ENCODE measurements around the gene MAP2.

MAP2 gene

DNA sequence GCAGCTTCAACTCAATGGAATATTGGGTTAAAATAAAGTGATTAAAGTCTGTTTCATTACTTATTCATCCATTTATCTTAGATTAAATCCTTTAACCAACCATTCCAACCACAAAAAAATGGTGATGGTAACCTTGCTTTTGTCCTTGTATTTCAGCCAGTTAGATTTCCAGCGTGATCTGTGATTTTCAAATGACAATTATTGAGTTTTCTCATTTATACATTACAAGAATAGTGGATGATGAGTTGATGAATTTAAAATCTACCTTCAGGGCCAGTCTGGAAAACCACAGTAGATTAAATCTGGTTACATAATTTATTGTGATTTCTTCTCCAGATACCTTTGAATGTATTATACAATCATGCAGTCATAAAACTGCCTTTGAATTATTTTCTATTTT lies 318.1 kb downstream of the MAP2 start:
- no peak for DNase-seq (ENCODE audit: low read depth)
- H3K4me3 ChIP-seq (ENCODE audit: low read depth, low read length) = no peak overlapping the region
- TF ChIP-seq, protein P1, sequence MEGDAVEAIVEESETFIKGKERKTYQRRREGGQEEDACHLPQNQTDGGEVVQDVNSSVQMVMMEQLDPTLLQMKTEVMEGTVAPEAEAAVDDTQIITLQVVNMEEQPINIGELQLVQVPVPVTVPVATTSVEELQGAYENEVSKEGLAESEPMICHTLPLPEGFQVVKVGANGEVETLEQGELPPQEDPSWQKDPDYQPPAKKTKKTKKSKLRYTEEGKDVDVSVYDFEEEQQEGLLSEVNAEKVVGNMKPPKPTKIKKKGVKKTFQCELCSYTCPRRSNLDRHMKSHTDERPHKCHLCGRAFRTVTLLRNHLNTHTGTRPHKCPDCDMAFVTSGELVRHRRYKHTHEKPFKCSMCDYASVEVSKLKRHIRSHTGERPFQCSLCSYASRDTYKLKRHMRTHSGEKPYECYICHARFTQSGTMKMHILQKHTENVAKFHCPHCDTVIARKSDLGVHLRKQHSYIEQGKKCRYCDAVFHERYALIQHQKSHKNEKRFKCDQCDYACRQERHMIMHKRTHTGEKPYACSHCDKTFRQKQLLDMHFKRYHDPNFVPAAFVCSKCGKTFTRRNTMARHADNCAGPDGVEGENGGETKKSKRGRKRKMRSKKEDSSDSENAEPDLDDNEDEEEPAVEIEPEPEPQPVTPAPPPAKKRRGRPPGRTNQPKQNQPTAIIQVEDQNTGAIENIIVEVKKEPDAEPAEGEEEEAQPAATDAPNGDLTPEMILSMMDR (IDR thresholded peaks at IDR 0.05; ENCODE audit: control insufficient read depth, extremely low read depth, insufficient read depth) = no peak

DNA sequence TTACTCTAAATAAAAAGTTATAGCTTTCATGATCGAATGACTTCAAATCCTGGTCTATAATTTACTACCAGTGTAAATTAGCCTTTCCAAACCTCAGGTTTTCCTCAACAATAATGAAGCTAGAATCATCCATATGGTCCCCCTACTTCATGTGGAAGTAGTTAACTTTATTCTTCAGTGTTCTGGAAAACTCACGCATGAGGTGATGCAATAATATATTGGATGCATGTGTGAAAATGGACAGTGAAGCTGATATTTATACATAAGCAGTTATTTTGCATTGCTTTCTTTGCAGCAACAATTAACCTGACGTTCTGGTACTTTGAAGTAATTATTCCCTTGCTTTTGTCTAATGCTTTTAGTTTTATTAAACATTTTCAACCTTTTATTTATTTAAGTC lies 329.2 kb downstream of the MAP2 start:
- TF ChIP-seq, protein P1 (IDR thresholded peaks at IDR 0.05; ENCODE audit: control insufficient read depth, extremely low read depth, insufficient read depth) = no peak
- DNase-seq (ENCODE audit: low read depth) = no peak
- H3K4me3 ChIP-seq (ENCODE audit: low read depth, low read length) = no peak overlapping the region

DNA sequence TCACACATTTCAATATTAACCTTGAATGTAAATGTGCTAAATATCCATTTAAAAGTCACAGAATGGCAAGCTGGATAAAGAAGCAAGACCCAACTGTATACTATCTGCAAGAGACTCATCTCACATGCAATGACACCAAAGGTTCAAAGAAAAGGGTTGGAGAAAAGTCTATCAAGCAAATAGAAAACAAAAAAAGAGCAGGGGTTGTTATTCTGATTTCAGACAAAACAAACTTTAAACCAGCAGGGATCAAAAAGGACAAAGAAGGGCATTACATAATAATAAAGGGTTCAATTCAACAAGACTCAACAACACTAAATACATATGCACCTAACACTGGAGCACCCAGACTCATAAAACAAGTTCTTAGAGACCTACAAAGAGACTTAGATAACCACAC lies 333.3 kb downstream of the MAP2 start:
- no peak overlapping the region for H3K4me3 ChIP-seq (ENCODE audit: low read depth, low read length)
- DNase-seq (ENCODE audit: low read depth) = no peak
- TF ChIP-seq, protein P1 (IDR thresholded peaks at IDR 0.05; ENCODE audit: control insufficient read depth, extremely low read depth, insufficient read depth) = no peak

DNA sequence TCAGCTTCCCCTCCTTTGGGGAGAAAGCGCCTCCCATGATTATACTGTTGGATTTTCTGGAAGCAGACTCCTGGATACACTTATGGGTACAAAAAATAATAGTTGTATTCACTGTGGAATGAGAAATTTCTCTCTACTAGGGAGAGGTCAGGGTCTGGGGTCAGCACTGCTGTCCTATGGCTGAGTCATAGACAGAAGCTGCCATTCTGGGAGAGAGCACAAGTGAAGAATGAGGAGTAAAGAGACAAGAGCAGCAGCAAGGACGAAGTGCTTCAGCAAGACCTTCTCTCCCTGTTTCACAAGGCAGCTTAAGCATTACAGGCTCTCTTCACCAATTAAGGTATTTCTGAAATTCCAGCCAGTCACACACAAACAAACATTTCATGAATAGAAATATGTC lies 337.7 kb downstream of the MAP2 start:
- no peak for DNase-seq (ENCODE audit: low read depth)
- TF ChIP-seq, protein P1 (IDR thresholded peaks at IDR 0.05; ENCODE audit: control insufficient read depth, extremely low read depth, insufficient read depth) = no peak
- H3K4me3 ChIP-seq (ENCODE audit: low read depth, low read length) = no peak overlapping the region

DNA sequence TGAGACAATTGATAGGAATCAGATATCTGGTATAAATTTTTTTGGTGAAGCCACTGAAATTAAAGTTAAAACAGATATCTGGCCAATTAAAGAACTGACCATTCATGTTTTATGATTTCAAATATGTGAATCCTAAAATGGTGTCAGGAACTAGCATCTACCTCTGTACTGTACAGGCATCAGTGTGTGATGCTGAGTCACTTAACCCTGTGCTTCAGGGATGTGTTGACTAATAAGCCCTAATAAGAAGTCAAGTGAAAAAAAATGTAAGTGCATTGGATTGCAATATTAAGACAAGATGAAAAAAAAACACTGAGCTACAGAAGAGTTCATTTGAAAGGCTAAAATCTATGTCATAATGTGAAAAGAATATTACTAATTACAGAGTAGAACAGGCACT lies 338.7 kb downstream of the MAP2 start:
- H3K4me3 ChIP-seq (ENCODE audit: low read depth, low read length) = no peak overlapping the region
- TF ChIP-seq, protein P1 (IDR thresholded peaks at IDR 0.05; ENCODE audit: control insufficient read depth, extremely low read depth, insufficient read depth) = no peak
- no peak for DNase-seq (ENCODE audit: low read depth)

DNA sequence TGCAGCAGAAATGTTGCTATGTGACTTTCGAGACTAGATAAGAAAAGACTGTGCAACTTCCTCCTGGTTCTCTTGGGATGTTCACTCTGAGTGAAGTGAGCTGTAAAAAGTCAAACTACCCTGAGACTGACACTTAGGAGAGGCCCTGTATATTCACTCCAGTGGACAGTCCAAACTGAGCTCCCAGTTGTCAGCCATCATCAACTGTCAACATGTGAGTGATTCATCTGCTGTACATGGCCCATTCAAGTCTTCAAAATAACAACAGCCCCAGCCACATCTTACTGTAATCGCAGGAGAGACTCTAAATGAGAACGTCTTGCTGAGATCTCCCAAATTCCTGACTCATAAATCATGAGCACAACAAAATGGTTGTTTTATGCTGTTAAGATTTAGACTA lies 339.3 kb downstream of the MAP2 start:
- no peak overlapping the region for H3K4me3 ChIP-seq (ENCODE audit: low read depth, low read length)
- DNase-seq (ENCODE audit: low read depth) = no peak
- TF ChIP-seq, protein P1 (IDR thresholded peaks at IDR 0.05; ENCODE audit: control insufficient read depth, extremely low read depth, insufficient read depth) = no peak

DNA sequence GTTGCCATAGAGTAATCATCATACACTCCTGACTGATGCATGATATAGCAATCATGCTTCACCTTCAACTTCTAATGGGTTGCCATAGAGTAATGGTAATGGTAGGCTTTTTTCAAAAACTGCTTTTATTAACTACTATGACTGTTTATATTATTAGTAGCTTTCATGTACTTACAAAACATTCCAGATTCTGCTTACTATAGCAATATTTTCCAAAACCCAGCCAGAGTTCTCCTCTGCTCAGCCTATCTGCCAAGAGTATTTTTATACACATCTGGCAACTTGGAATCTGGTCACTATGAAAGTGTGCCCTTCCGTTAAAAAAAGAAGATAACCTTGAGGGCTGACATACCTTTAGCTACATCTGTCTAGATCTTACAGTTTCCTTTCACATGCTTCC lies 342.8 kb downstream of the MAP2 start:
- DNase-seq (ENCODE audit: low read depth) = no peak
- no peak overlapping the region for H3K4me3 ChIP-seq (ENCODE audit: low read depth, low read length)
- TF ChIP-seq, protein P1 (IDR thresholded peaks at IDR 0.05; ENCODE audit: control insufficient read depth, extremely low read depth, insufficient read depth) = no peak
